Gastroesophageal sphincter (tissue), 4 donors: ENCODE results near the gene GRPEL2. TPM values are rescaled to one million over a fixed set of nuclear protein-coding genes. Genes with fewer than 3 reads are reported as not detected.

Experiments
- ATAC-seq: fragments of 150-250 bp; one replicate; pipeline ENCODE4 v1.9.1; 2016; ENCODE audit warnings: mild to moderate bottlenecking, moderate library complexity
- H3K27ac ChIP-seq, 4 donors: fragments of 200-600 bp; sonication (generic) in 3 of 4; 1 replicate in 3 of 4; 2 replicates in 1 of 4; pipeline ENCODE4 v1.5.1; 2016 to 2019
- H3K27me3 ChIP-seq: fragments of 200-600 bp; sonication (generic); one replicate; pipeline ENCODE4 v1.5.1; 2019
- H3K36me3 ChIP-seq, 2 donors: fragments of 200-600 bp; sonication (generic); one replicate each; pipeline ENCODE4 v1.5.1; 2019; ENCODE audit warnings: control low read depth in 1 of 2
- H3K4me1 ChIP-seq, 3 donors: fragments of 200-600 bp; sonication (generic); 1 replicate in 2 of 3; 2 replicates in 1 of 3; pipeline ENCODE4 v1.5.1; 2016 to 2019; ENCODE audit warnings: control low read depth in 2 of 3
- H3K4me3 ChIP-seq, 2 donors: fragments of 200-600 bp; sonication (generic); one replicate each; pipeline ENCODE4 v1.5.1; 2019; ENCODE audit warnings: mild to moderate bottlenecking in 1 of 2, moderate library complexity in 1 of 2
- H3K9me3 ChIP-seq, 3 donors: fragments of 200-600 bp; sonication (generic); one replicate each; pipeline ENCODE4 v1.5.1; 2017 to 2019; ENCODE audit warnings: control low read depth in 2 of 3
- CTCF ChIP-seq, 4 experiments: fragments of 200-600 bp in 2 of 4; fragments of 450-650 bp in 2 of 4; sonication (generic) in 1 of 4; IDR thresholded peaks; one replicate each; pipeline ENCODE4 v1.5.1; 2017 to 2019; ENCODE audit warnings: antibody characterized with exemption in 4 of 4, mild to moderate bottlenecking in 2 of 4, moderate library complexity in 2 of 4
- EP300 ChIP-seq: sonication (generic); formaldehyde crosslinking; IDR thresholded peaks from one replicate; pipeline ENCODE4 v1.6.1; 2017; ENCODE audit warnings: antibody characterized with exemption, mild to moderate bottlenecking
- POLR2A ChIP-seq, 2 donors: fragments of 450-650 bp; IDR thresholded peaks; one replicate each; pipeline ENCODE4 v1.6.1; 2017; ENCODE audit warnings: antibody characterized with exemption in 2 of 2, mild to moderate bottlenecking in 2 of 2, moderate library complexity in 1 of 2
- POLR2AphosphoS5 ChIP-seq: sonication (generic); formaldehyde crosslinking; IDR thresholded peaks from one replicate; pipeline ENCODE4 v1.6.1; 2017; ENCODE audit warnings: antibody characterized with exemption
- WGBS, 2 donors: methylation state at CpG; one replicate each; pipeline ENCODE4 v1.1.5; 2018; ENCODE audit warnings: low coverage in 1 of 2; 5-methylcytosine and 5-hydroxymethylcytosine counted together
- total RNA-seq, 4 donors: library from RNA; depleted of rRNA; stranded (reverse); fragments of >200 nt; gene quantifications; one replicate each; pipeline ENCODE4 v1.1.0, GENCODE V29; 2016

The GRPEL2 gene
- total RNA-seq, 4 donors from 2014 or later: 9.3 to 12.0 (median 11.1) TPM

DNA sequence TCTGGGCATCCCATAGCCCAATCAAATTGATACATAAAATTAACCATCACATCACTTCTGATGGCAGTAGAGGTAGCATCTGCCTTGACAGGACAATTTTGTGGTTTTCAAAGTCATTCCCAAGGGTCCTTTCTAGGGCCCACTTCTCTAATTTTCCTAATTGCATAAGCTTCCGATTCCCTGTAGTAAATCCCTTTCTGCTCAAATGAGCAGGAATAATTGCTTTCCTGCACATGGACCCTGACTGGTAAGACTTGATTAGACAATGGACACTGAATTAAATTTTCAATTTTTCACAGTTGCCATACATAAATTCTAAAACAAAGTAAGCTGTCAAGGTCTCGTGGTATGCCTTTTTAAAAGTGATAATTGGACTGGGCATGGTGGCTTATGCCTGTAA lies 55.8 kb downstream of the GRPEL2 start:
- no peak for ATAC-seq
- no peaks in the 10 kb centered on the region for H3K27me3 ChIP-seq
- H3K4me3 ChIP-seq: no peak overlapping the region
- H3K4me1 ChIP-seq: peaks cover 0 to 62% (median 8%) of the 10 kb centered on the region in 3 donors
- peak overlapping the region in 3 of 4 donors; percentile 52 to 73 (median 70) for H3K27ac ChIP-seq
- TF ChIP-seq POLR2AphosphoS5 (no peak), POLR2A (IDR thresholded peaks at IDR 0.05) (no peak), CTCF (IDR thresholded peaks at IDR 0.05) (no peak), EP300 (no peak)
- WGBS, 2 donors: 100% methylated on average over 2 of the region's 2 CpGs; no CpG with 5 or more reads in 1 of the 2 donors
- no peaks in the 10 kb centered on the region for H3K9me3 ChIP-seq
- H3K36me3 ChIP-seq: no peaks in the 10 kb centered on the region

DNA sequence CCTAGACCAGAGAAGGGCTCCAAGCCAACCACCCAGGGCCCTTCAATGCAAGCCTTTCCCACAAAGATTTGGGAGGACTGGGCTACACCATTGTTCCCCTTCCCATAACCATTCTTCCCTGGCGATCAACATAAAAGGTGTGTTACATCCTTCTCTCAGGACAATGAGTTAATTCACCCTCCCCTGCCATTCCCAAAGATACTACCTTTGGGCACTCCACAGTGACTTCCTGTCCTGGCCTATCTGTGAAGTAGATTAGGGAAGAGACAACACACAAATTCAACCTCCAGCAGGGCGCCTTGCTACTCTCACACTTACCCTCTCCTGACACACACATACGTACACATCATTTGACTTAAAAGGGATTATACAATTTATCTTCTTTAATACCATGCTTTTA lies 57.0 kb downstream of the GRPEL2 start:
- peak overlapping the region in 3 of 4 donors; percentile 1 to 73 (median 70) for H3K27ac ChIP-seq
- peaks cover 0 to 64% (median 8%) of the 10 kb centered on the region in 3 donors for H3K4me1 ChIP-seq
- H3K36me3 ChIP-seq: no peaks in the 10 kb centered on the region
- H3K27me3 ChIP-seq: no peaks in the 10 kb centered on the region
- no peak for ATAC-seq
- H3K9me3 ChIP-seq: no peaks in the 10 kb centered on the region
- no peak for TF ChIP-seq CTCF (IDR thresholded peaks at IDR 0.05)
- H3K4me3 ChIP-seq: no peak overlapping the region
- 100% methylated on average over 1 of the region's 3 CpGs; no CpG with 5 or more reads in 1 of the 2 donors for WGBS, 2 donors

Other genes starting within 250 kb of the GRPEL2 start
- gene ABLIM3, start 204.0 kb upstream of the GRPEL2 start, total RNA-seq: 10 to 100 TPM; 14.8 to 50.7 (median 25.4) TPM
- gene AFAP1L1, start 73.6 kb upstream of the GRPEL2 start, total RNA-seq: 10 to 100 TPM; 10.3 to 20.6 (median 14.0) TPM
- gene PCYOX1L, start 12.5 kb downstream of the GRPEL2 start, total RNA-seq: 1 to 10 TPM; 2.5 to 4.7 (median 3.8) TPM
- 1 to 10 TPM; 2.3 to 7.2 (median 4.0) TPM for gene IL17B, start 33.8 kb downstream of the GRPEL2 start, total RNA-seq
- 100 to 1,000 TPM; 264 to 414 (median 344) TPM for gene CSNK1A1, start 205.9 kb downstream of the GRPEL2 start, total RNA-seq
- gene ARHGEF37, start 236.0 kb downstream of the GRPEL2 start, total RNA-seq: 10 to 100 TPM; 13.5 to 30.6 (median 20.1) TPM